CD4-positive, alpha-beta T cell treated with Interleukin-4 for 4 hours (primary cell): Measurements from ENCODE around the gene CCDC185.
A peak's percentile ranks its signal among the peaks of the same experiment; 100 is the strongest.
"Not testable (repeated sequence)": the region's sequence is repeated elsewhere in the genome, so short reads cannot be mapped to it uniquely, and the experiment has no call there.

Experiments used
- DNase-seq: peaks from one replicate; pipeline ENCODE4 v3.0.0-alpha.2; 2020

CCDC185 gene

DNA sequence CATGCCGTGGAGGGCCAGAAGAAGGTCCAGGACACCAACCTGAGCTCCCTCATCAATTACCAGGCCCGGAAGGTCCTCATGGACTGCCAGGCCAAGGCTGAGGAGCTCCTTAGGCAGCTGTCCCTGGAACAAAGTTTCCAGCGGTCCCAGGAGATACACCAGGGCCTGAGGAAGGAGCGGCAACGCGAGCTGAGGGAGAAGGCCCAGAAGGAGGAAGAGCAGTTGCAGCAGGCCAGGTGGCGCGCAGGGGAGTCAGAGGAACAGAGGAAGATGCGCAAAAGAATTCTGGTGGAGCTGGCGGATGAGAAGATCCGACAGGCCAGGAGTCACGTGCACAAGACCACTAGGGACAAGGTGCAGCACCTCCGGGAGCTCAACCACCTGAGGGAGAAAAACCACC is 1.5 kb downstream of the CCDC185 start:
- DNase-seq, result no peak

DNA sequence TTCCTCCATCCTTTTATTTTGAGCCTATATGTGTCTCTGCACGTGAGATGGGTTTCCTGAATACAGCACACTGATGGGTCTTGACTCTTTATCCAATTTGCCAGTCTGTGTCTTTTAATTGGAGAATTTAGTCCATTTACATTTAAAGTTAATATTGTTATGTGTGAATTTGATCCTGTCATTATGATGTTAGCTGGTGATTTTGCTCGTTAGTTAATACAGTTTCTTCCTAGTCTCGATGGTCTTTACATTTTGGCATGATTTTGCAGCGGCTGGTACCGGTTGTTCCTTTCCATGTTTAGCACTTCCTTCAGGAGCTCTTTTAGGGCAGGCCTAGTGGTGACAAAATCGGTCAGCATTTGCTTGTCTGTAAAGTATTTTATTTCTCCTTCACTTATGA is 6.2 kb downstream of the CCDC185 start:
- not testable (repeated sequence) for DNase-seq

DNA sequence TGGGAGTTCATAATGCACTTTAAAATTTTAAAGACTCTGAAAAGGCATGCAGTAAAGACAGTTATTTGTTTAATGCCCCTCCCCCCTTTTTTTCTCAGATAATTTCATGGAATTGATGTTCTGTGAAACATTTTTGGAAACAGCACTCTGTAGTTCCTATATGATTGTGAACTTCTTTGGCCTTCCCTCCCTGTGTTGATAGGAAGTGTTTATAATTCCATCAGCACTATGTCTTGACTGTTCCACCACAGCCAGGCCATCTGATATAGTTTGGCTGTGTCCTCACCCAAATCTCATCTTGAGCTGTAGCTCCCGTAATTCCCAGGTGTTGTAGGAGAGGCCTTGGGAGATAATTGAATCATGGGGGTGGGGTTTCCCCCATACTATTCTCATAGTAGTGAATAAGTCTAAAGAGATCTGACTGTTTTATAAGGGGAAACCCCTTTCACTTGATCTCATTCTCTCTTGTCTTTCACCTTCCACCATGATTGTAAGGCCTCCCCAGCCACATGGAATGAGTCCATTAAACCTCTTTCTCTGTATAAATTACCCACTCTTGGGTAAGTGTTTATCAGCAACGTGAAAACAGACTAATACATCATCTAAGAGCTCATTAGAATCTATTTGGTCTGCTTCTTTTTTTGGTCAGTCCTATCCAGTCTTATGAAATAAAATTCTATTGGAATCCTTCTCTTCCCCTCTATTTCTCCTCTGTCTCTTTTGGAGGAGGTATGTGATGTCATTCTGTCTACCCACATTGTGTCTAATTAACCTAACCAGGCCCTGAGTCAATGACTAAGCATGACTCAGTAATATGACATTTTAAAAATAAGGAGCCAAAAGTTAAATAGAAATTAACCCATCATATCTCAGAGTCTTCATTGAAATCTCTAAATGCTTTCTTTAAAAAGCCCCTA is 8.9 kb downstream of the CCDC185 start:
- DNase-seq, result no peak

DNA sequence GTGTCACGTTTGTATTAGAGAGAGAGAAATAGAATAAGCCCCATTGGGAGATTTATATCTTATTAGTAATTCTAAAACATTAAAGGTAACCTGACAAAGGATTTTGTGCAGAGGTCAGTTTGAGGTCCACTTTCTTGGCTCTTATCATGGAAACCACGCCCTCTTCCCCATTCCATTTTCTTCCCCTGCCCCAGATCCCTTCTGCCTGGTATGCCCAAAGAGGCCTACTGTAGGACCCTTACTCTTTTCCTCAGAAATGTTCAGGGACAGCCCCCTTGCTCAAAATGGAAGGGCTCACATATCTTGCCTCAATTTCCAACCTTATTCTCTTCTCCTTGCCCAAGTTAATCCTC is 9.6 kb downstream of the CCDC185 start:
- DNase-seq, result no peak

DNA sequence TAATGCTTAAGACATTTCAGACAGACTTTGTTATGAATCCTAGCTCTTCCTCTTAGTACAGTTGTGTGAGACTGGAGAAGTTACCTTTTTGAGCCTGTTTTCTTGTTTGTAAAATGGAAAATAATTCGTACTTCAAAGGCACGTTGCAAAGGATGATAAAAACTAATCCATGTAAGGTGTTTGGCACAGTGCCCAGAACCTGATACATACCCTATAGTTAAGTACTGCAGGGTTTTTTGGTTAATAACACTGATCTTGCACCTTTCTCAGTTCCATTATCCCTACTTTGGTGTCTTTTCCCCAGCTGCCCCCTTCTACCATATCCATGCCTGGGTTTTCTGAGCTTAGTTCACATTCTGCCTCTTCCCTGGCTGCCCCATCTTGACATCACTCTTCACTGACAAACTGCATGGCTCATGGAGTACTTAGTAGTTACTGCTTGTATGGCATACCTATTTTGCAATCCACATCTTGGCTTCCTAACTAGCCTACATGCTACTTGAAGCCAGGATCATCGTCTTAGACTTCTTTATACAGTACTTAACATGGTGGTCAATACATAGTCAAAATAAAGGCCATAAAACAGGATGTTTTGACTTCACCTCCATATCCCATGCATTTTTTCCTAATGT is 10.1 kb downstream of the CCDC185 start:
- no peak for DNase-seq

DNA sequence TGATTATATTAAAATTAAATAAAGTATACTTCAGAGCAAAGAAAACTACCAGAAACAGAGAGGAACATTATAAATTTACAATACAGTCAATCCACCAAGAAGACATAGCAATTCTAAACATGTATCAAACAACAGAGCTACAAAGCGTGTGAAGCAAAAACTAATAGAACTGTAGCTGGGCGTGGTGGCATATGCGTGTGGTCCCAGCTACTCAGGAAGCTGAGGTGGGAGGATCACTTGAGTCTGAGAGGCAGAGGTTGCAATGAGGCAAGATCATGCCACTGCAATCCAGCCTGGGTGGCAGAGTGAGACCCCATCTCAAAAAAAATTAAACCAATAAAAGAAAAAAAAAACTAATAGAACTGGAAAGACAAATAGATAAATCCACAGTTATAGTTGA is 12.3 kb downstream of the CCDC185 start:
- peak; percentile 7 for DNase-seq

DNA sequence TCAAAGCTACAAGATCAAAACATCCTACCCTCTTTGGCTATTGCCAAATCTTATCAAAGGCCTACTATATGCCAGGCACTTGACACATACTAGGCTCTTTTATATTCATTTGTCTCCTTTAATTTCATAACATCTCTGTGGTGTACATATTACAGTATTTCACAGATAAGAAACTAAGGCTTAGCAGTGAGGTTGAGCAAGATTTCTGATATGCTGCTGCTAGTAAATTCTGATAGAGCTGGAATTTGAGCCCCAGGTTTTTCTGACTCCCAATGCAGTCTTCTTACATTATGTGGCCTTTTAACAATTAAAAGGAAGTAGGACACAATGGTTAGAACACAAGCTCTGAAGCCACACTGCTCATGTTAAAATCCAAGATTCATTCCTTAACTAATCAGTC is 16.8 kb downstream of the CCDC185 start:
- DNase-seq, result no peak

DNA sequence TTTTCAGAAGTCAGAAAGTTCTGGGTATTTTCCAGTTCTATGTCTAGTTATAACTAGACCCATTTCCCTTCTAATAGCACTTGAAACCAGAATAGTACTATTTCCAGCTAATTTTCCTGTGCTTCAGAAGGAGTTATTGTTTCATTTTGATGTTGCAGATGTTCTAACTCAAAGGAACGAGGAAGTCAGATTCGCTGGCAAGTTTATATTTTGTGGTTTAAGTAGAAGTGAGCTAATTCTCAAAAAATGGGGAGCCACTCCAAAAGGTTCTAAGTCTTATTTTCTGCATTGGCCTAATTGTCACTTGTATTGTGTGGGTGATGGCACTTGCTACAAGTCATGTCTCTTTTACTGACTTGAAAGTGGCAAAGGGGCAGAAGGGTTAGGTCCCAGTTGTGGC is 18.1 kb downstream of the CCDC185 start:
- DNase-seq, result no peak

DNA sequence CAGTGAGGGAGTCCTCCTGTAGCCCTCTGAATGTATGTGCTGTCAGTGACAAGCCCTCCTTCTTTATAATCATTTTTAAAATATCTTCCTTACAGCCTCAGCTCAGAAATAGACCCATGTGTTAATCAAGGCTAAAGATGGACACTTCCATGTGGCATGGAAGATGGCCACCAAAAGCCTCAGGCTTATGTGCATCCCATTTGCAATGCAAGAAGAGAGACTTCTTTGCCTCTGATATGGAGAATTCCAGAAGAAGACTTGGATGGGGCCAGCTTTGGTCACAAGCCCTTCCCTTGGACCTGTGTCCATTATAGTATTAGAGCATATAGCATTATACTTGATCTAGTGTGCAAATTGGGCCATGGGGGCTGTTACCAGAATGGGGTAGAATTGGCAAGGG is 18.5 kb downstream of the CCDC185 start:
- DNase-seq, result no peak

DNA sequence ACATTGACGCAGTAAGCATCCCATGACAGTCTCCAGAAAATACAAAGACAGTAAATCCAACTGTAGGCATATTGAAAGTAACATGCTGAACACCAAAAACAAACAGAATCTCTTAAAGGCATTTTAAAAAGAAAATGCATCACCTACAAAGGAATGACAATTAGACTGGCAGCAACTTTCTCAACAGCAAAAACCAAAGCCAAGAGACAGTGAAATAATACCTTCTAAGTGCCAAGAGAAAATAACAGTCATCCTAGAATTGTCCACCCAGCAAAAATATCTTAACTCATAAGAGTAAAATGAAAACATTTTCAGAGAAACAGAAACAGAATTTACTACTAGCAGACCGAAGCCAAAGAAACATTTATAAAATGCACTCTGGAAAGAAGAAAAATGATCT is 20.0 kb downstream of the CCDC185 start:
- DNase-seq, result no peak

DNA sequence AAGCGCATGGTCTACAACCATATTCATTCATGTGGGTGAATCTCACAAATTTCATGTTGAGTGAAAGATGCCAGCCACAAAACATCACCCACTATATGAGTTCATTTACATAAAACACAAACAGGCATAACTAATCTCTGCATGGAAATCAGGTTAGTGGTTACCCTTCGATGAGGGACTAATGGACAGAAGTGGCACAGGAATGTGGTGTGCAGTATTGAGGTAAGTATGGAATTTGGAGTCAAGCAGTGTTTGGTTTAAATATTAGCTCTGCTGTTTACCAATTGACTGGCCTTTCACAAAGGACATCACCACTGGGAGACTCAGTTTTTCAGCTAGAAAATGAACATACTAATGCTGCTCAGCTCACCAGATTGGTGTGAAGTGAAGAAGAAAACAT is 24.2 kb downstream of the CCDC185 start:
- DNase-seq, result no peak

DNA sequence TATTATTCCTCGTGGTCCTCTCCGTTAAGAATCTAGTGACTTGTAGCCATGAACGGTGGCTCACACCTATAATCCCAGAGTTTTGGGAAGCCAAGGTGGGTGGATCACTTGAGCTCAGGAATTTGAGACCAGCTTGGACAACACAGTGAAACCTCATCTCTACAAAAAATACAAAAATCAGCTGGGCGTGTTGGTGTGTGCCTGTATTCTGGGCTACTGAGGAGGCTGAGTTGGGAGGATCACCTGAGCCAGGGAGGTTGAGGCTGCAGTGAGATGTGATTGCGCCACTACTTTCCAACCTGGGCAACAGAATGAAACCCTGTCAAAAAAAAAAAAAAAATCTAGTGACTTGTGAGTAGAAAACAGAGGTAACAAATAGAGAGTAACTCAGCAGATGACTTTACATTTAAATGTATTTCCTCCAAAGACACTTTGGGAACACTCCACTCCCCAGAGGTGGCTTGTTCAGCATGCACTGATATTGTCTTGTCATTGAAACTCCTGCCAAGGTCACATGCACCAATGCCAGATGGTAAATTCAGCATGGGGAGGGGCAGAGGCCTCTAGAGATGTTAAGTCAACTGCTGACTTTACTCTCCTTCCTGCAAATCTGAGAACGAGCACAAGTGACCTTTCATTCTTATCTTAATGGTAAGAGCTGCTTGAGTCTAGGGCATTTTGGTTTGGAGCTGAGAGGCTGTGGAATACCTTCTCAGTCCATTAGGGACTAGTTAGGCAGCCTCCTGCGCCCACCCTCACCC is 24.9 kb downstream of the CCDC185 start:
- DNase-seq, result no peak

DNA sequence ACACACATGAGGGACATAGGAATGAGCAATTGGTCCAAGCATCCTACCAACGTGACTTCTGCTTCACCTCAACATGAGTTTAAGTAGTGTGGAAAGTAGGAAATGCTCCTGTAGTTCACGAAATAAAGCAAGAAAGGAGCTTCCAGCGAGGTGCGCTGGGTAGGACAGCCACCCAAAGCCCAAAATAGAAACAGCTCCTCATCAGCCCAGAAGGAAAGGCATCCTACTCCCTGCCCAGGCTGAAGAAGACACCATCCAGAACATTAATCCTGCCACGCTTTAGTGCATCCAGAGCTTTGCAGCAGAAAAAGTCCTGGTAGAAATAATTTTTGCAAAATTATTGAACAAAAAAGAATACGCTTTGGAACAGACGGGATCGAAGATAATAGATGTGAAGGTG is 25.9 kb downstream of the CCDC185 start:
- no peak for DNase-seq

DNA sequence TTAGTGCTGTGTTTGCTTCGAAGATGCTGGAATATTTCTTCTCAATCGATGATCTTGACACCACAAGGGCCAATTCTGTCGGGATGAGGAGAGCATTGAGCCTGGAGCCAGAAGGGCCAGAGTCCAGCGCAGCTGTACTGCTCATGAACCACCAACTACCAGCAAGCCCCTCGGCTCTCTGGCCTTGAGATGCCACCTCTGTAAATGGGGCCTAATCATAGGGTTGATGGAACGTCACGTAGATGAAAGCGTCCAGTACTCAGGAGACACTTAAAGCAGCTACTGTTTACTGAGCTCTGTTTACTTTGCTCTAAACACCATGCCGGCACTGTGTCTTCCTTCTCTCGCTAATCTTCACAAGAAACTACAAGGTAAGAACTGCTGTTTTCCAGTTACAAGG is 26.3 kb downstream of the CCDC185 start:
- DNase-seq, result no peak

DNA sequence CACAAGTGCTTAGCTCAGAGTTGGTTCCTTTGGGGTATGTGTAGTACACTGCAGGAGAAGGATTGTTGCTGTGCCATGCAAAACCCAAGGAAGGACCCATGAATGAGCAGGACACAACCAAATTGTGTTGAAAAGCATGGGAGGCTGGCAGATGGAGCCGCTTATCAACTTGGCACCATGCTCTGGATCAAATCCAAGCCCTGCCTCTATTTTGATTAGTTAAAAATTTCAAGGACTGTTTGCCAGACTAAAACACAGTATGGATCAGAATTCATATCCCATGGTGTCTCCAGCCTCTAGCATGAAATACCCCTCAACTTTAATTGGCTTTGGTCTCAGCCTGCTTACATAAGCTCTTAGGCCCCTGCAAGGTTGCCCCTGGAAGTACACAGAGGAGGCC is 27.8 kb downstream of the CCDC185 start:
- DNase-seq, result no peak

DNA sequence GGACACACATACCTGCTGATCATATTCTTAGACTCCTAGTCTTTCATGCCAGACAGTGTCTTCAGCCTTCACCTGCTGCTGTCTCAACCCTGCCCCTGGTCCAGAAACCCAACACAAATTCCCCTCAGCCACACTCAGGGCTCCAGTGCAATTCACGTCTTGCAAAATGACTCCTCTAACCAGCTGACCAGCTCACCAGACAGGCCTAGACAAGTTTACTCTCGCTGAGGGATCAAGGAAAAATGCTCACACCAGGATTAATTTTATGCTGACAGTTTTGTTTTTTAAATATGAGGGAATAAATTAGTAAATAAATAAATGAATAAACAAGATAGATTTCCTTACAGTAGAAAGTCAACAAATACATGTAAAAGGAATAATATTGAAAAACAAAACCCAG is 28.5 kb downstream of the CCDC185 start:
- no peak for DNase-seq

DNA sequence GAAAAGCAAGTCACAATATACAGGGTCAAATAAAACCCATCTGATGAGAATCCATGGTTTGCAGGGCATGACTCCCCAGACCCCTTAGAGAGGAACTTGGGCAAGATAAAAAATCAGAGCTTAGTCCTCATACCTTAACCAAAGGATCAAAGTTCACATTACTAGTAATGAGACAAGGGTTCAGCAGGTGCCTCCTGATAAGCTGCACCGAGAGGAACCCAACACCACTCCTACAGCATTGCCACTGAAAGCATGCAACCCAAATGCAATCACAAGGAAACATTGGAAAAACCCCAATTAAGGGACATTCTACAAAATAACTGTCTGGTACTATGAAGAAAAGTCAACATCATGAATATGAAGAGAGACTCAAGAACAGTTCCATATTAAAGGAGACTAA is 29.7 kb downstream of the CCDC185 start:
- no peak for DNase-seq

DNA sequence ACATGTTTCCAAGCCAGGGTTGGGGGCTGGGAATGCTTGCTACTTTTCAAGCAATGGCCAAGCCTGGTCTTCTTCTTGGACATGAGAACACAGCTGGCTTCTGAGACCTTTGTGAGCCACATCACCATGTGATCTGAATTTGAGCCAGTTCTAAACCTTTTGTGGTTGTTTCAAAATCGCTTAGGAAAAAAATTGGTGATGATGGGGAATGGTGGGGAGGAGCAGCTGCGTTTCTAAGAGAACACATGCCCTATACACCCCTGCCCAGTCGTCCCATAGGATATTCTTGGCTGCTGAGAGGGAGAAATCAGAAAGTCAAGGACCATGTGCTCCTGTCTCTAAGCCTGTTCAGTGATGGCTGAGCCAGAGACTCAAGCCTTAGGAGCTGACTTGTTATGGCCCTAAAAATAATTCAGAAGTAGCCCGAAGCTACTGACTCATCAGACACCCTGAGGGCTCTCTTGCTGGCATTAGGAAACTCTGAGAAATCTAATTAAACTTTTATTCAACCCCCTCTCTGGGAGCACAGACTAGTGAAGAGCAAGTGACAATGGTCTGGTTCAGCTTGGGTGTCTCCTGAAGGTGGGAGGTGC is 30.5 kb downstream of the CCDC185 start:
- no peak for DNase-seq

DNA sequence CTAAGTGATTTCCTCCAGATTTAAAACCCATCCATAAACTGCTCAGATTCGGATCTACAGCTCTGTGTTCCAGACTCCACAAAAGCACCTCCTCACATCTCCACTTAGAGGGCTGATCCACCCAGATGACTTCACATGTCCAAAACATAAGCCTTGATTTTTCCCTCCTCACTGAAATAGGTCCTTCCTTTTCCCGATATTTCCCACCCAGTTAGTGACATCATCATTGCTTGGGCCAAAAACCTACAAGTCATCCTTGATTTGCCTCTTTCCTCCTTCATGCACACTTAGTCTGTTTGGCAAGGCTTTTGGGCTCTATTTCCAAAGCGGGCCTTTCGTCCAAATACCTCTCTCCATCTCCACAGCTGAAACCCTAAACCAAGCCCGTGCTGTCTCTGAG is 32.3 kb downstream of the CCDC185 start:
- no peak for DNase-seq

DNA sequence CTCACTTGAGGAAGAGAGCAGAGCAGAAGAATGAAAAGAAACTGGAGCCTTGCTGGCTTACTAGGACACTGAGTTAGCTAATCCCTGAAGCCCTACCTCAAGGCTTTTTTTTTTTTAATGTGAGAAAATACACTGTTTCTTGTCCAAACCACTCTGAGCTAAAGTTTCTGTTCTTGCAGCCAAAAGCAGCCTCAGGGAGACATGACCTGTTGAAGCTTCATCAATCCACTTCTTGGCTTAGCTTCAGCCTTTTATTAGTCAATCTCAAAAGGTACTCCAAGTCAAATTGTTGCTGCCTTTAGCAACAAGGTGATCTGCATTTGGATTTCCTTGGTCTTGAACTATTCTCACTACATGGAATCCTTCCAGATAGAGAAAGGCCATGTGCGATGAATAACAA is 33.7 kb downstream of the CCDC185 start:
- DNase-seq, result no peak

DNA sequence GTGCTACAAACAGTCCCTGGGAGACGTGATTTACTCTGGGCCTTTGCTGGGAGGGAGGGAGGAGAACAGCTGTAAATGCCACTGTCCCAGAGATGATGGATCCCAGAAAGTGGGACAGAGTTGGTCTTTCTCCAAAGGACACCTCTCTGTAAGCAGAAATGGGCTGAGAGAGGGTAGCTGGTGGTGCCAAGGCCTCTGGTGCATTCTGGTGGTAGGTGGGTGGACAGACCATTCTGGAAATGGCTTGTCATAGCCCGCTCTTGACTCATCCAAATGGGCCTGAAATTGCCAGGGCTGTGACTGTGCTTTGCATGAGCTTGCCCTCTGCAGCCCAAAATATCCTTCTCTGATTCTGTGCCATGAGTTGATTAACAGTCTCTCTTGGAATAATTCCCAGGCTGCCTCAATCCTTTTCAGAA is 36.1 kb downstream of the CCDC185 start:
- no peak for DNase-seq

DNA sequence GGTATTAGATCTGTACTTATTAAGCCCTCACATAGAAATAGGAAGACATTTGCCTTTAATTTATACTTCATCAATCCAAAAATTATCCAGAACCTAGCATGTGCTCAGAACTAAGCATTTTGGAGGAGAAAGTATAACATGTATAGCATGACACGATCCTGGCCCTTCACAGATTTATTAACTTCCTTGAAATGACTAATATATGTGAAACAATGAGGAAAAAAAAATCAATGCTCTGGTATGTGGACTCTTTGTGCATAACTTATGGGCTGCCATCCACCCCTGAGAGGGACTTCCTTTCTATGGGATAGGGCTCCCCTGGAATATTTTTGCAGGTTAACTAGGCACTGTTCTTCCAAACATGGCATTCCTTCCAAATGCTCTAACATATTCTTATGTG is 36.6 kb downstream of the CCDC185 start:
- no peak for DNase-seq

DNA sequence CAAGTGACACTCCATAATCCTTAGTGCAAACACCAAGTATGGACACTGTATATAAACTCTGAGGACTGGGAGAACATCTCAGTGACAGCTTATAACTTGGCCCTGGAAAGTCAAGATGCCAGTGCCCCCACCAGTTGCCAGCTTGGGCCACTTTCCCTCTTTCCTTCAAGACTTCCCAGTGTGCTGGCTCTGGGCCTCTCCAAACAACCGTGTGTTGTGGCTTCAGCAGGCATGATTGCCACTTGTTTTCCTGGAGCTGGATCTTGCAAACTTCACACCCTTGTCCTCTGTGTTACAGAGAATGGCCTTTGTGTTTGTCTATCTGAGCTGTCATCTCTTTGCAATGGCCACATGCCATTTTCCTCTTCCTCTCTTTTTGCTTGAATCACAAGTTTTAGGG is 37.0 kb downstream of the CCDC185 start:
- no peak for DNase-seq

DNA sequence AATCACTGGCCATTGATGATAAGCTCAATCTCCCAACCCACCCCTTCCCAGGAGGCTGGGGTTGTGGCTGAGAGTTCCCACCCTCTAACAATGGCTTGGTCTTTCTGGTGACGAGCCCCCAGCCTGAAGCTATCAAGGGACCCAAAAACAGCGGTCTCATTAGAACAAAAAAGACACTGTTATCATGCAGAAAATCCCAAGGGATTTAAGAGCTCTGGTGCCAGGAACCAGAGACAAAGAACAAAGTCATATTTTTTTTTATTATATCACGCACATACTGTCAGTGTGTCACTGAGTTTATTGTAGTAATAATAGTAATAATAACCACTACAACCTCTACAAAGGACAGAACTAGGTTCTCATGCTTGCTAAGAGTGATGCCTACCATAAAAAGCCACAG is 43.9 kb downstream of the CCDC185 start:
- DNase-seq, result no peak
